Measurements from ENCODE around the gene PANK1. TPM values are rescaled to one million over a fixed set of nuclear protein-coding genes. Genes with fewer than 3 reads are reported as not detected.

Gene PANK1
- total and polyA plus RNA-seq, 3 experiments from 2014 or later: 0.16 to 4.9 (median 3.7) TPM

- no peak overlapping the region for H3K27ac Mint-ChIP-seq
- H3K4me3 ChIP-seq (ENCODE audit: low read length): no peak overlapping the region
- H3K9me3 ChIP-seq (ENCODE audit: low read length): no peaks in the 10 kb centered on the region
- H3K4me1 Mint-ChIP-seq: no peaks in the 10 kb centered on the region
- ChIA-PET POLR2A (no interaction called here), CTCF (no interaction called here)
- peaks cover 0 to 2% (median 0%) of the 10 kb centered on the region in 5 donors for H3K9me3 Mint-ChIP-seq
- no peak overlapping the region for H3K27ac ChIP-seq (ENCODE audit: low read depth, low read length)
- no peaks in the 10 kb centered on the region for H3K27me3 ChIP-seq (ENCODE audit: insufficient read depth, low read length, poor library complexity, severe bottlenecking)
- peaks cover 5 to 45% of the 10 kb centered on the region in 2 donors for H3K27me3 Mint-ChIP-seq
- H3K4me1 ChIP-seq (ENCODE audit: insufficient read depth, low read length): no peaks in the 10 kb centered on the region
- DNase-seq: no peak
- H3K4me3 Mint-ChIP-seq: no peak overlapping the region
- no peaks in the 10 kb centered on the region for H3K36me3 Mint-ChIP-seq
- H3K36me3 ChIP-seq (ENCODE audit: insufficient read depth, low read length): no peaks in the 10 kb centered on the region
Measured at GRCh38 chr10:89677341-89677740, 32.3 kb upstream of the PANK1 start.

GRCh38 chr10:89670926-89671325 lies 25.9 kb upstream of the PANK1 start:
- CTCF ChIA-PET: no interaction called here
- no peaks in the 10 kb centered on the region for H3K9me3 ChIP-seq (ENCODE audit: low read length)
- H3K4me1 Mint-ChIP-seq: no peaks in the 10 kb centered on the region
- peaks cover 0 to 27% of the 10 kb centered on the region in 2 donors for H3K27me3 Mint-ChIP-seq
- no peaks in the 10 kb centered on the region for H3K36me3 ChIP-seq (ENCODE audit: insufficient read depth, low read length)
- H3K27me3 ChIP-seq (ENCODE audit: insufficient read depth, low read length, poor library complexity, severe bottlenecking): no peaks in the 10 kb centered on the region
- H3K4me1 ChIP-seq (ENCODE audit: insufficient read depth, low read length): no peaks in the 10 kb centered on the region
- no peaks in the 10 kb centered on the region for H3K9me3 Mint-ChIP-seq
- POLR2A ChIA-PET: no interaction called here
- DNase-seq: no peak
- H3K27ac Mint-ChIP-seq: no peak overlapping the region
- H3K4me3 ChIP-seq (ENCODE audit: low read length): no peak overlapping the region
- no peak overlapping the region for H3K27ac ChIP-seq (ENCODE audit: low read depth, low read length)
- H3K36me3 Mint-ChIP-seq: peaks cover 0 to 1% (median 0%) of the 10 kb centered on the region in 3 donors
- no peak overlapping the region for H3K4me3 Mint-ChIP-seq

- H3K9me3 ChIP-seq (ENCODE audit: low read length): no peaks in the 10 kb centered on the region
- DNase-seq: no peak
- H3K27ac ChIP-seq (ENCODE audit: low read depth, low read length): no peak overlapping the region
- ChIA-PET CTCF (no interaction called here), POLR2A (no interaction called here)
- Mint-ChIP-seq H3K27me3 (peaks cover 0 to 23% of the 10 kb centered on the region in 2 donors), H3K36me3 (peaks cover 0 to 1% (median 0%) of the 10 kb centered on the region in 3 donors), H3K9me3 (no peaks in the 10 kb centered on the region), H3K4me3 (no peak overlapping the region), H3K4me1 (no peaks in the 10 kb centered on the region), H3K27ac (no peak overlapping the region)
- no peaks in the 10 kb centered on the region for H3K4me1 ChIP-seq (ENCODE audit: insufficient read depth, low read length)
- H3K4me3 ChIP-seq (ENCODE audit: low read length): no peak overlapping the region
- no peaks in the 10 kb centered on the region for H3K27me3 ChIP-seq (ENCODE audit: insufficient read depth, low read length, poor library complexity, severe bottlenecking)
- H3K36me3 ChIP-seq (ENCODE audit: insufficient read depth, low read length): no peaks in the 10 kb centered on the region
Measured at GRCh38 chr10:89669985-89670384, 24.9 kb upstream of the PANK1 start.

GRCh38 chr10:89668386-89669071 lies 23.5 kb upstream of the PANK1 start:
- Histone ChIP-seq H3K4me1 (ENCODE audit: insufficient read depth, low read length) (no peaks in the 10 kb centered on the region), H3K9me3 (ENCODE audit: low read length) (no peaks in the 10 kb centered on the region), H3K27ac (ENCODE audit: low read depth, low read length) (no peak overlapping the region), H3K36me3 (ENCODE audit: insufficient read depth, low read length) (no peaks in the 10 kb centered on the region), H3K27me3 (ENCODE audit: insufficient read depth, low read length, poor library complexity, severe bottlenecking) (no peaks in the 10 kb centered on the region), H3K4me3 (ENCODE audit: low read length) (no peak overlapping the region)
- CTCF ChIA-PET: no interaction called here
- Mint-ChIP-seq H3K9me3 (no peaks in the 10 kb centered on the region), H3K27me3 (peaks cover 0 to 19% of the 10 kb centered on the region in 2 donors), H3K36me3 (peaks cover 0 to 1% (median 0%) of the 10 kb centered on the region in 3 donors), H3K4me1 (no peaks in the 10 kb centered on the region), H3K4me3 (no peak overlapping the region), H3K27ac (peak overlapping the region in 2 of 8 donors; percentile 55 to 77)
- DNase-seq: no peak
- POLR2A ChIA-PET: no interaction called here

GRCh38 chr10:89666138-89666537 lies 21.1 kb upstream of the PANK1 start:
- Histone ChIP-seq H3K36me3 (ENCODE audit: insufficient read depth, low read length) (no peaks in the 10 kb centered on the region), H3K9me3 (ENCODE audit: low read length) (no peaks in the 10 kb centered on the region), H3K4me3 (ENCODE audit: low read length) (no peak overlapping the region), H3K27ac (ENCODE audit: low read depth, low read length) (no peak overlapping the region), H3K27me3 (ENCODE audit: insufficient read depth, low read length, poor library complexity, severe bottlenecking) (no peaks in the 10 kb centered on the region), H3K4me1 (ENCODE audit: insufficient read depth, low read length) (no peaks in the 10 kb centered on the region)
- CTCF ChIA-PET: no interaction called here
- Mint-ChIP-seq H3K4me3 (no peak overlapping the region), H3K27ac (no peak overlapping the region), H3K27me3 (peaks cover 0 to 10% of the 10 kb centered on the region in 2 donors), H3K9me3 (no peaks in the 10 kb centered on the region), H3K36me3 (peaks cover 0 to 1% (median 0%) of the 10 kb centered on the region in 3 donors), H3K4me1 (no peaks in the 10 kb centered on the region)
- no peak for DNase-seq
- POLR2A ChIA-PET: no interaction called here

GRCh38 chr10:89665302-89665701 lies 20.3 kb upstream of the PANK1 start:
- POLR2A ChIA-PET: no interaction called here
- no peaks in the 10 kb centered on the region for H3K9me3 ChIP-seq (ENCODE audit: low read length)
- H3K4me1 ChIP-seq (ENCODE audit: insufficient read depth, low read length): no peaks in the 10 kb centered on the region
- H3K27me3 Mint-ChIP-seq: peaks cover 0 to 5% of the 10 kb centered on the region in 2 donors
- no peak overlapping the region for H3K4me3 ChIP-seq (ENCODE audit: low read length)
- no peak for DNase-seq
- H3K27ac ChIP-seq (ENCODE audit: low read depth, low read length): no peak overlapping the region
- no peaks in the 10 kb centered on the region for H3K27me3 ChIP-seq (ENCODE audit: insufficient read depth, low read length, poor library complexity, severe bottlenecking)
- CTCF ChIA-PET: no interaction called here
- H3K4me1 Mint-ChIP-seq: no peaks in the 10 kb centered on the region
- peaks cover 0 to 1% (median 0%) of the 10 kb centered on the region in 3 donors for H3K36me3 Mint-ChIP-seq
- no peak overlapping the region for H3K4me3 Mint-ChIP-seq
- H3K9me3 Mint-ChIP-seq: no peaks in the 10 kb centered on the region
- H3K36me3 ChIP-seq (ENCODE audit: insufficient read depth, low read length): no peaks in the 10 kb centered on the region
- H3K27ac Mint-ChIP-seq: no peak overlapping the region

- H3K4me3 Mint-ChIP-seq: no peak overlapping the region
- peaks cover 0 to 1% (median 0%) of the 10 kb centered on the region in 3 donors for H3K36me3 Mint-ChIP-seq
- H3K4me1 ChIP-seq (ENCODE audit: insufficient read depth, low read length): no peaks in the 10 kb centered on the region
- H3K27ac Mint-ChIP-seq: no peak overlapping the region
- H3K36me3 ChIP-seq (ENCODE audit: insufficient read depth, low read length): no peaks in the 10 kb centered on the region
- H3K9me3 ChIP-seq (ENCODE audit: low read length): no peaks in the 10 kb centered on the region
- no peak for DNase-seq
- H3K27me3 ChIP-seq (ENCODE audit: insufficient read depth, low read length, poor library complexity, severe bottlenecking): no peaks in the 10 kb centered on the region
- no peaks in the 10 kb centered on the region for H3K4me1 Mint-ChIP-seq
- no peak overlapping the region for H3K4me3 ChIP-seq (ENCODE audit: low read length)
- ChIA-PET POLR2A (no interaction called here), CTCF (no interaction called here)
- peaks cover 3 to 8% of the 10 kb centered on the region in 2 donors for H3K27me3 Mint-ChIP-seq
- no peak overlapping the region for H3K27ac ChIP-seq (ENCODE audit: low read depth, low read length)
- no peaks in the 10 kb centered on the region for H3K9me3 Mint-ChIP-seq
Measured at GRCh38 chr10:89664203-89664602, 19.2 kb upstream of the PANK1 start.

GRCh38 chr10:89663144-89663543 lies 18.1 kb upstream of the PANK1 start:
- H3K36me3 ChIP-seq (ENCODE audit: insufficient read depth, low read length): no peaks in the 10 kb centered on the region
- H3K27me3 Mint-ChIP-seq: peaks cover 3 to 17% of the 10 kb centered on the region in 2 donors
- H3K27ac Mint-ChIP-seq: peak overlapping the region in 1 of 8 donors; percentile 3
- no peak for DNase-seq
- no peaks in the 10 kb centered on the region for H3K9me3 ChIP-seq (ENCODE audit: low read length)
- ChIA-PET POLR2A (no interaction called here), CTCF (no interaction called here)
- H3K4me3 Mint-ChIP-seq: no peak overlapping the region
- no peaks in the 10 kb centered on the region for H3K36me3 Mint-ChIP-seq
- no peaks in the 10 kb centered on the region for H3K4me1 Mint-ChIP-seq
- H3K27me3 ChIP-seq (ENCODE audit: insufficient read depth, low read length, poor library complexity, severe bottlenecking): no peaks in the 10 kb centered on the region
- no peak overlapping the region for H3K27ac ChIP-seq (ENCODE audit: low read depth, low read length)
- H3K4me1 ChIP-seq (ENCODE audit: insufficient read depth, low read length): no peaks in the 10 kb centered on the region
- no peak overlapping the region for H3K4me3 ChIP-seq (ENCODE audit: low read length)
- H3K9me3 Mint-ChIP-seq: no peaks in the 10 kb centered on the region

Data from CD8-positive, alpha-beta memory T cell (primary cell).